Neural progenitor cell (in vitro differentiated cells): ENCODE results near the gene LCMT2. TPM values are rescaled to one million over a fixed set of nuclear protein-coding genes. Genes with fewer than 3 reads are reported as not detected.

ENCODE experiments used
- DNase-seq: peaks from one replicate; pipeline ENCODE4 v3.0.0-alpha.2; 2016; ENCODE audit warnings: low spot score
- H2AFZ ChIP-seq: fragments of 200-600 bp; sonication (generic); replicated peaks from 2 replicates; pipeline ENCODE4 v1.6.1; 2016; ENCODE audit warnings: antibody characterized with exemption
- H3F3A ChIP-seq: fragments of 200-600 bp; sonication (generic); 2 replicates; pipeline ENCODE4 v1.6.1; 2016; ENCODE audit warnings: antibody characterized with exemption, low read depth
- H3K27ac ChIP-seq: fragments of 200-600 bp; sonication (generic); 2 replicates; pipeline ENCODE4 v1.5.1; 2016; ENCODE audit warnings: mild to moderate bottlenecking
- H3K27me3 ChIP-seq: fragments of 200-600 bp; sonication (generic); 2 replicates; pipeline ENCODE4 v1.6.1; 2016; ENCODE audit warnings: mild to moderate bottlenecking, moderate library complexity
- H3K36me3 ChIP-seq: fragments of 200-600 bp; sonication (generic); 2 replicates; pipeline ENCODE4 v1.5.1; 2016
- H3K4me1 ChIP-seq: fragments of 200-600 bp; sonication (generic); 2 replicates; pipeline ENCODE4 v1.6.1; 2016; ENCODE audit warnings: mixed run types
- H3K4me2 ChIP-seq: fragments of 200-600 bp; sonication (generic); 2 replicates; pipeline ENCODE4 v1.6.1; 2016
- H3K4me3 ChIP-seq: fragments of 200-600 bp; sonication (generic); 2 replicates; pipeline ENCODE4 v1.5.1; 2016
- H3K79me2 ChIP-seq: fragments of 200-600 bp; sonication (generic); 2 replicates; pipeline ENCODE4 v1.6.1; 2016; ENCODE audit warnings: low read depth
- H3K9ac ChIP-seq: fragments of 200-600 bp; sonication (generic); 2 replicates; pipeline ENCODE4 v1.6.1; 2016
- H3K9me3 ChIP-seq: fragments of 200-600 bp; sonication (generic); 2 replicates; pipeline ENCODE4 v1.5.1; 2016; ENCODE audit warnings: low read depth
- H4K20me1 ChIP-seq: fragments of 200-600 bp; sonication (generic); 2 replicates; pipeline ENCODE4 v1.6.1; 2016; ENCODE audit warnings: low read depth
- H3K27ac Mint-ChIP-seq: 3 replicates; pipeline ENCODE4 v1.8.0; 2021; ENCODE audit warnings: mixed read lengths
- H3K27me3 Mint-ChIP-seq: 2 replicates; pipeline ENCODE4 v1.8.0; 2022; ENCODE audit warnings: low read depth, mild to moderate bottlenecking, inconsistent platforms, moderate library complexity, mixed read lengths; ENCODE audit not compliant: insufficient read depth
- H3K36me3 Mint-ChIP-seq: 3 replicates; pipeline ENCODE4 v1.8.0; 2021; ENCODE audit warnings: mixed read lengths
- H3K4me1 Mint-ChIP-seq: 3 replicates; pipeline ENCODE4 v1.8.0; 2021; ENCODE audit warnings: mixed read lengths
- H3K4me3 Mint-ChIP-seq: 3 replicates; pipeline ENCODE4 v1.8.0; 2021; ENCODE audit warnings: mild to moderate bottlenecking, moderate library complexity, mixed read lengths
- H3K9me3 Mint-ChIP-seq: 3 replicates; pipeline ENCODE4 v1.8.0; 2020; ENCODE audit warnings: mixed read lengths
- EZH2 ChIP-seq: fragments of 200-600 bp; sonication (generic); IDR thresholded peaks from 2 replicates; pipeline ENCODE4 v1.6.1; 2017; ENCODE audit warnings: antibody characterized with exemption, mild to moderate bottlenecking, moderate library complexity
- EZH2phosphoT487 ChIP-seq: fragments of 200-600 bp; sonication (generic); IDR thresholded peaks from 2 replicates; pipeline ENCODE4 v1.6.1; 2017; ENCODE audit warnings: antibody characterized with exemption
- total RNA-seq: library from RNA; depleted of rRNA; stranded (reverse); fragments of >200 nt; gene quantifications from 2 replicates; pipeline ENCODE4 v1.2.3, GENCODE V29; 2015; ENCODE audit warnings: low replicate concordance
- TF ChIP-seq, protein P1 (sequence below): fragments of 200-600 bp; sonication (generic); IDR thresholded peaks from 2 replicates; pipeline ENCODE4 v1.5.1; 2017; ENCODE audit warnings: antibody characterized with exemption, mild to moderate bottlenecking

Gene LCMT2
- total RNA-seq, 1 donor from 2014 or later: 14.2 TPM

DNA sequence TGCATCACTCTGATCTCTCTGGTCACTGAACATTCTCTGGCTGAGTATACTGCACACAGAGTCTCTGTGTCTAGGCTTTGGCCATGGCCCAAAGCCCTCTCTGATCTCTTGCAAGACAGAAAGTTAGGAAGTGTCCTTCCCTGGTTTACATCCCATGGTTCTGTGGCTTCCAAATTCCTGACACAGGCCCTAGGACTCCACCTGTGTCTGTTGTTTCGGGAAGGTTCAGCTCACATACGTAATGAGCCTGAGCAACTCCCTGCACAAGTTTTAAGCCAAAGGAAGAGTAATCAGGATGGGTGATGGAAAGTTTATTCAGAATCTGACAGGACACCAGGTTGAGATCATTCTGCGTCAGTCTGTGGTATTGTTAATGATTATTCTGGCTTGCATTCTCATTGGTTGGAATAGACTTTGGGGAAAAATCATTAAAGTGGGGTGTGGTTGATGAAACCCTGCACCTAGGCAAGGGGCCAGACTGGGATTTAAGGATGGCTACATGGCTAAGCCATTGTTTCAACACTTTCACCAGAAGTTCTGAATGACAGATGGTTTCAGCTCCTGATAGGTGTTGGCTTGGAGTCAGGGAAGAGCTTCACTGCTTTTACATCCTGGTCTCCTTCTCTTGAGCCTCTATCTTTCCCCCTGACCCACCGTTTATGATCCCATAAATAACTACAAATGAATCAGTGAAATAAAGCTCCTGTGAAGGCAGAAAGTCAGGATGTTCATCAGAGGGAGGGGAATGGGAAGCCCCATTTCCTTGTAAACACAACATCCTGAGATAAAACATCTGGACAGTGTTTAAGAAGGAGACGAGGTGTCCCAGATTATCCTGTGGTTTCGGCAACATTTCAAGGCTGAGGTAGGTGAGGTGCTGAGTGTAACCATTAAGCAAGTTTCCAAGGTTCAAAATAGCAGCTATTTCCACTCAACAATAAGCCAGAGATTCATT lies 14.1 kb downstream of the LCMT2 start:
- H3K27ac ChIP-seq: no peak overlapping the region
- H3K79me2 ChIP-seq: no peaks in the 10 kb centered on the region
- TF ChIP-seq, protein P1, sequence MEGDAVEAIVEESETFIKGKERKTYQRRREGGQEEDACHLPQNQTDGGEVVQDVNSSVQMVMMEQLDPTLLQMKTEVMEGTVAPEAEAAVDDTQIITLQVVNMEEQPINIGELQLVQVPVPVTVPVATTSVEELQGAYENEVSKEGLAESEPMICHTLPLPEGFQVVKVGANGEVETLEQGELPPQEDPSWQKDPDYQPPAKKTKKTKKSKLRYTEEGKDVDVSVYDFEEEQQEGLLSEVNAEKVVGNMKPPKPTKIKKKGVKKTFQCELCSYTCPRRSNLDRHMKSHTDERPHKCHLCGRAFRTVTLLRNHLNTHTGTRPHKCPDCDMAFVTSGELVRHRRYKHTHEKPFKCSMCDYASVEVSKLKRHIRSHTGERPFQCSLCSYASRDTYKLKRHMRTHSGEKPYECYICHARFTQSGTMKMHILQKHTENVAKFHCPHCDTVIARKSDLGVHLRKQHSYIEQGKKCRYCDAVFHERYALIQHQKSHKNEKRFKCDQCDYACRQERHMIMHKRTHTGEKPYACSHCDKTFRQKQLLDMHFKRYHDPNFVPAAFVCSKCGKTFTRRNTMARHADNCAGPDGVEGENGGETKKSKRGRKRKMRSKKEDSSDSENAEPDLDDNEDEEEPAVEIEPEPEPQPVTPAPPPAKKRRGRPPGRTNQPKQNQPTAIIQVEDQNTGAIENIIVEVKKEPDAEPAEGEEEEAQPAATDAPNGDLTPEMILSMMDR: no peak
- TF ChIP-seq EZH2 (no peak), EZH2phosphoT487 (no peak)
- no peaks in the 10 kb centered on the region for H3F3A ChIP-seq
- no peaks in the 10 kb centered on the region for H3K4me1 ChIP-seq
- peaks cover 21% of the 10 kb centered on the region for H3K27me3 ChIP-seq
- no peaks in the 10 kb centered on the region for H4K20me1 ChIP-seq
- Mint-ChIP-seq H3K27me3 (peaks cover 2% of the 10 kb centered on the region), H3K36me3 (no peaks in the 10 kb centered on the region), H3K4me3 (no peak overlapping the region), H3K27ac (no peak overlapping the region), H3K9me3 (no peaks in the 10 kb centered on the region), H3K4me1 (peaks cover 7% of the 10 kb centered on the region)
- no peak overlapping the region for H3K4me3 ChIP-seq
- no peak overlapping the region for H2AFZ ChIP-seq
- DNase-seq: no peak
- H3K4me2 ChIP-seq: no peak overlapping the region
- no peak overlapping the region for H3K9ac ChIP-seq
- H3K36me3 ChIP-seq: no peaks in the 10 kb centered on the region
- no peaks in the 10 kb centered on the region for H3K9me3 ChIP-seq

DNA sequence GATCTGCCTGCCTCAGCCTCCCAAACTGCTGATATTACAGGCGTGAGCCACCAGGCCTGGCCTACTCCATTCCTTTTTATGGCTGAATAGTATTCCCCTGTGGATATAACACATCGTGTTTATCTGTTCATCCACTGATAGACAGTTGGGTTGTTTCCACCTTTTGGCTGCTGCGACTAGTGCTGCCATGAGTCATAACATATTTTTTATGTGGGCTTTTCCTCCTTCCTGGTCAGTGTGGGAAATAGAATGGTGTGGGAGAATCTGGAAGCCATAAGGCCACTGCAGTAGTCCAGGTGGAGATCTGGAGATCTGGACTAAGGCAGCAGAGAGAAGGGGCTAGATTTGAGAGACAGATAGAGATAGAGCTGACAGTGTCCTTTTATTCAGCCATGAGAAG lies 16.2 kb downstream of the LCMT2 start:
- H3K27me3 ChIP-seq: peaks cover 19% of the 10 kb centered on the region
- H3K36me3 Mint-ChIP-seq: no peaks in the 10 kb centered on the region
- DNase-seq: no peak
- no peaks in the 10 kb centered on the region for H3K9me3 ChIP-seq
- H3K9me3 Mint-ChIP-seq: no peaks in the 10 kb centered on the region
- H3K27ac ChIP-seq: no peak overlapping the region
- H3K9ac ChIP-seq: no peak overlapping the region
- H3K79me2 ChIP-seq: no peaks in the 10 kb centered on the region
- H2AFZ ChIP-seq: no peak overlapping the region
- peaks cover 7% of the 10 kb centered on the region for H3K4me1 Mint-ChIP-seq
- no peak overlapping the region for H3K4me3 ChIP-seq
- no peak overlapping the region for H3K27ac Mint-ChIP-seq
- H3K4me2 ChIP-seq: no peak overlapping the region
- no peak overlapping the region for H3K4me3 Mint-ChIP-seq
- TF ChIP-seq EZH2phosphoT487 (no peak), EZH2 (no peak)
- TF ChIP-seq, protein P1: no peak
- no peaks in the 10 kb centered on the region for H3K36me3 ChIP-seq
- H3K4me1 ChIP-seq: no peaks in the 10 kb centered on the region
- H3K27me3 Mint-ChIP-seq: peaks cover 3% of the 10 kb centered on the region
- no peaks in the 10 kb centered on the region for H4K20me1 ChIP-seq
- no peaks in the 10 kb centered on the region for H3F3A ChIP-seq

DNA sequence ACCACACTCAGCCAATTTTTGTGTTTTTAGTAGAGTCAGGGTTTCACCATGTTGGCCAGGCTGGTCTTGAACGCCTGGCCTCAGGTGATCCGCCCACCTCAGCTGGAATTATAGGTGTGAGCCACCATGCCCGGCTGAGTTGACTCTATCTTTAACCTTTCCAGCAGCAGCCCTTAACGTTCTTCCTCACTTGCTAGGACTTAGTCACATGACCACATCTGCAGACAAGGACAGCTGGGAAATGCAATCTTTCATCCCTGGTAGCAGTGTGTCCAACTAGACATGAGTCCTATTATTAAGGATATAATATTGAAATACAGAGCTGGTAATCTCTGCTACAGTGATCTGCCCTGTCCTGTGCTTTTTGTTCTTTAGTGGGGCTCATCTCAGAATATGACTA lies 18.0 kb downstream of the LCMT2 start:
- Histone ChIP-seq H2AFZ (no peak overlapping the region), H3K79me2 (no peaks in the 10 kb centered on the region), H3K9ac (no peak overlapping the region), H3K36me3 (no peaks in the 10 kb centered on the region), H3K4me2 (no peak overlapping the region), H3K4me1 (no peaks in the 10 kb centered on the region), H3K27ac (no peak overlapping the region), H3K9me3 (no peaks in the 10 kb centered on the region), H3F3A (no peaks in the 10 kb centered on the region), H3K27me3 (peaks cover 23% of the 10 kb centered on the region), H3K4me3 (no peak overlapping the region), H4K20me1 (no peaks in the 10 kb centered on the region)
- H3K4me1 Mint-ChIP-seq: no peaks in the 10 kb centered on the region
- H3K27ac Mint-ChIP-seq: no peak overlapping the region
- peaks cover 3% of the 10 kb centered on the region for H3K27me3 Mint-ChIP-seq
- no peaks in the 10 kb centered on the region for H3K9me3 Mint-ChIP-seq
- no peak for DNase-seq
- TF ChIP-seq EZH2: no peak
- TF ChIP-seq, protein P1: no peak
- TF ChIP-seq EZH2phosphoT487: no peak
- H3K4me3 Mint-ChIP-seq: no peak overlapping the region
- no peaks in the 10 kb centered on the region for H3K36me3 Mint-ChIP-seq
